KOPT-K1 (cell line): Measurements from ENCODE around the gene MELTF.

Experiments used
- H3K27ac ChIP-seq: fragments of 200-600 bp; sonication (generic); 2 replicates; pipeline ENCODE4 v1.5.1; 2016; ENCODE audit warnings: antibody characterized with exemption, mild to moderate bottlenecking, low read depth, low read length; ENCODE audit not compliant: poor library complexity, severe bottlenecking
- H3K36me3 ChIP-seq: fragments of 200-600 bp; sonication (generic); 2 replicates; pipeline ENCODE4 v1.5.1; 2017; ENCODE audit warnings: antibody characterized with exemption, mild to moderate bottlenecking, low read length, moderate library complexity; ENCODE audit not compliant: insufficient read depth
- H3K9me3 ChIP-seq: fragments of 200-600 bp; sonication (generic); 2 replicates; pipeline ENCODE4 v1.5.1; 2017; ENCODE audit warnings: antibody characterized with exemption, low read length, mild to moderate bottlenecking; ENCODE audit not compliant: insufficient read depth, poor library complexity, severe bottlenecking

Gene MELTF

DNA sequence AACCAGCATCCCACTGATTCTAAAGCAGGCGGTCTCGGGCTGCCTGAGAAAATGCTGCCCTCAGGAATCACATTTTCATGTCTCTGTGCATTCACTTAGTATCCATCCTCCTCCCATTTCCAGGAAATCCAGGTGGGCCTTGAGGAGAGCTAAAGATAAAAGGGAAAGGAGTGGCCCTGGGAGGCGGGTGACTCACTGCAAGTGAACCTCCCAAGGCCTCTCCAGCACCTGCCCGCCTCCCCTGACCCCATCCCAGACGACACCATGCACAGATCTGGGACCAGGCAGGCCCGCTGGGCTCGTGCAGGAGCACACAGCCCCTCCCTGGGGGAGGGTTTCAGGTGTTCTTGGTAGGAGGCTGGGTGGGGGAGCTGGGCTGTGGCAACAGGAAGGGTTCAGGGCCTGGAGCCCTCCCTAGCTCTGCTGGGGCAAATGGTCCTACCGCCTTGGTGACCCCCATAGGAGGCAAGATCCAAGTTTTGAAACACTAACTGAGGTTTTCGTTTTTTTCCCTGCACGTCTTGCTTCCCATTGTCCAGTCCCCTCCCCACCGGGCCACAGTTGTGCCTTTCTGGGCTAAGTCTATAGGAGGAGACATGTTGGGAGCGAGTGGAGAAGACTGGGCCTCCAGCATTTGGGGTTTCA is 22.2 kb downstream of the MELTF start:
- Histone ChIP-seq H3K36me3 (no peaks in the 10 kb centered on the region), H3K27ac (no peak overlapping the region), H3K9me3 (no peaks in the 10 kb centered on the region)

DNA sequence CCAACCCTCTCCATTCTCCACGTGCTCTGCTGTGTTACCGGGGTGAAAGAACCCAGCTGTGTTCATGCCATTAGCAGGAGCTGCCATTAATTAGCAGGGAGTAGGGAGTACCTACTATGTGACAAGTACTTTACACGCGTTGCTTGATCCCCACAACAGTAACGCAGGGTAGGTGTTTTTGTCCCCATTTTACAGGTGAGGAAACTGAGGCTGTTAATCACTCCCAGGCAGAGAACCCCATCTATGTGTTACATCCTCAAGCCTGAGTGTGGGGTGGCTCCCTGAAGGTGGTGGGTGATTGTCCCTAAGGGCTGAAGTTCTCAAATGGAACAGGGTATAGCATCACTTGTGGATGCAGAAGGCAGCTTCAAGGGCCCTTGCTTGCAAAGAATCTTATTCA is 22.8 kb downstream of the MELTF start:
- H3K27ac ChIP-seq, result no peak overlapping the region
- no peaks in the 10 kb centered on the region for H3K9me3 ChIP-seq
- no peaks in the 10 kb centered on the region for H3K36me3 ChIP-seq

DNA sequence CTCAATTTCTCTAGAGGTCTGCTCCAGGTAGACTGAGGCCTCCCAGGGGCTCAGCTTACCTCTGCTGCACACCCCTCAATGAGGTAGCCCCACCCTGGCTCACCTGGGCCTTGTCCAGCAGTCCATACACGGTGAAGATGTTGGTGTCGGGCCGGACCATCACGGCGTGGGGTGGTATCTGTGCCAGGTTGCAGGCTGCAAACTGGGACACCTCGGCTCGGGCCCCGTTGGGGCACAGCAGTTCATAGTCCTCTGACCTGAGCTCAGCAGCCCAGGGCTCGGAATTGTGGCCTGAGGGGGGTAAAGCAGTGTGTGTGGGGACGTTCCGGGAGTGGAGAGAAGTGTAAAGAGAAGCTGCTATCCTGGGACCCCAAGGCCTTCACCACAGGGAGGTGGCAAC is 23.2 kb downstream of the MELTF start:
- no peaks in the 10 kb centered on the region for H3K36me3 ChIP-seq
- H3K9me3 ChIP-seq, result no peaks in the 10 kb centered on the region
- no peak overlapping the region for H3K27ac ChIP-seq

DNA sequence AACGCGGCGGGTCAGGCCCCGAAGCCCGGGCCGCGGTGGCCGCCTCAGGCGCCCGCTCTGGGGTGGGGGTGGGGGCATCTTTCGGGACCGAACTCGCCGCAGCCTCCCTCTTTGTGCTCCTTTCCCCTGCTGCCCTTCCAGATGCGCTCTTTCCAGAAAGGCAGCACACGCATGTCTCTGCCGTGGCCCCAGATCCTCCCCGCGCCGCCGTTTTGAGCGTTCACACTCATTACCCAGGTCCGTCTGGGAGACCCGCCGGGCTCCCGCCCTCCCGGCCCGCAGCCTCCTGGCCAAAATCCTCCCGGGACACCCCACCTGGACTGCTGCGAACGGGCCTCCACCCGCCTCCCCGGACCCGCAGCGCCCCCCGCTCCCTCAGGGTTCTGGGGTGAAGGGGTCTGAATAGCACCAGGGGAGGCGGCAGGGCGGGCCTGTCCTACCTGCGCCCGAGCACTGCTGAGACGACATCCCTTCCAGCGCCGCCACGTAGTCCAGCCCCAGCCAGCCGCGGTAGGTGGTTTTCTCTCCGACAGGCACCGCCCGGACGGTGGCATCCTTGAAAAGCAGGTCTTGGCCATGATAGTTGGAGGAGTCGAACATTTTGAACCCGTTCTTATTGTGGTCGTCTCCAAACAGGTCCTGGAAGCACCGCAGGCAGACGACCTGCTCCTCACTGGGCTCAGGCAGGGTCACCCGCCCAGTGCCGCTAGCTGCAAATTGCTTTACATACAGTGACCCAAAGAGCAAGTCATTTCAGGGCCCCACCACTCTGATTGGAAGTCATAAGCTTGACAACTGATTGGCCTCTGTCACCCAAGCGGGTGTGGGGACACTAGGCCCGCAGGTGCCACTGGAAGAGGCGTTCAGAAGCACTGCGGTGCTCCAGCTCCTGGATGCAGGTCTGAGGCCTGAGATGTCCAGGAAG is 25.9 kb downstream of the MELTF start:
- no peaks in the 10 kb centered on the region for H3K36me3 ChIP-seq
- peak overlapping the region; percentile 52 for H3K27ac ChIP-seq
- no peaks in the 10 kb centered on the region for H3K9me3 ChIP-seq

DNA sequence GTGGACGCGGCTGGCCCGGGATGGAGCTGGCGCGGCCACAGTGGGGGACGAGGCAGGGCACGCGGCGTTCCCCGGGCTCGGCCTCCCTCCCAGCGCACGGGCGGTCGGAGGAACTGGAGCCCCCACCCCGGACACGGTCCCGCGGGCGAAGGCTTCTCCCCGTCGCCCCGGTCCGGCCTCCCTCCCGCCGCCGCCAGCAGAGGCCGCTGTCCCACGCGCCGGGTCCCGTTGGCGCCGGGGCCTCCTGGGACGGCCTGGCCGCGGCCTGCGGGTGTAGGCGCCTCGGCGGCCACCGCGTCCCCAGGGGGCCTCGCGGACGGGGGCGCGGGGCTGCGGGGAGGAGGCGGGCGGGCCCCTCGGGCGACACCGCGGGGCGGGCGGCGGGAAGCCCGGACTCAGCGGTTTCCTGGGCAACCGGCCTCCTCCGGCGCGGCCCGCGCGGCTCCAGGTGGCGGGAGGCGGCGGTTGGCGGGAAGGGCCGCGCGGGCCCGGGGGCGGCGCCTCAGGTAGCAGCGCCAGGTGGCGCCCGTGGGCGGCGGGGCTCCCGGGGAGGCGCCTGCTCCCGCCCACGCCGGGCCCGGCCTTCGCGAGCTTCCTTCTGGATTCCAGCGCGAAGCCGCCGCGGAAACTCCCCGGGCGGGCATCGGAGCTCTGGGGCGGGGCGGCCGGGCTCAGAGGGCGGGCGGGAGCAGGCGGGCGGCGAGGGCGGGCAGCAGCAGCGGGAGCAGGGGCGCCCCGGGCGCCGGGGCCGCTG is 26.7 kb downstream of the MELTF start:
- H3K27ac ChIP-seq, result peak overlapping the region; percentile 52
- no peaks in the 10 kb centered on the region for H3K36me3 ChIP-seq
- no peaks in the 10 kb centered on the region for H3K9me3 ChIP-seq

DNA sequence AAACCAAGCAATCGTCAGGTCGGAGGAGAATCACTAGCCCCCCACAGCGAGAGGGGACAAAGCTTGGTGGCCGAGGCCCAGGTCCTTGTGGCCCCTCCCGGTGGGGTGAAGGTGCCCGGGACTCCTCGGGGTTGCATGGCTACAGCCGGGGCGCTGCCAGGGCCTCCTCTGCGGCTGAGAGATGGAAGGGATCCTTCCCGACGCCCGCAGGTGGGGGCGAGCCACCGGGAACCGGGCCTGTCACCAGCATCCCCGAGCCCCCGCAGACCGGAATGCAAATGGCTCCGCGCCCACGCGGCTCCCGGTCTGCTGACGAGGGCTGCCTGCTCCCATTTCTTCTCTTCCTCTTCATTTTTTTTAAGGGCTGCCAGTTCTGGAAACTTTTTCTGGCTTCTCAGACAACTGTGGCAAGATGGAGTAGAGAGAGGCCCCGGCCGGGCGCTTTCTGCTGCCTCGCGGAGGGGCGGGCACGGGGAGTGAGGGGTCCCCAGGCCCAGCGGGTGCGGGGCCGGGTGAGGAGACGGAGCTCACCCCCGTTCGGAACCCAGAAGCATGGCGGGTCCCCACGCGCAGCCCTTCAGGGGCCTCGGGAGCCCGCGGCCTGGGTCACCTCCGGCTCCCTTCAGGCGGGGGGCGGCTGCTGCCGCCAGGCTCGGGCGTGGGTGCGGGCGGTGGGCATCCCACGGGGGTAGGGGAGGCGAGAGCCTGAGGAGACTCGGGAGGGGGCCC is 27.5 kb downstream of the MELTF start:
- Histone ChIP-seq H3K36me3 (no peaks in the 10 kb centered on the region), H3K27ac (no peak overlapping the region), H3K9me3 (no peaks in the 10 kb centered on the region)

DNA sequence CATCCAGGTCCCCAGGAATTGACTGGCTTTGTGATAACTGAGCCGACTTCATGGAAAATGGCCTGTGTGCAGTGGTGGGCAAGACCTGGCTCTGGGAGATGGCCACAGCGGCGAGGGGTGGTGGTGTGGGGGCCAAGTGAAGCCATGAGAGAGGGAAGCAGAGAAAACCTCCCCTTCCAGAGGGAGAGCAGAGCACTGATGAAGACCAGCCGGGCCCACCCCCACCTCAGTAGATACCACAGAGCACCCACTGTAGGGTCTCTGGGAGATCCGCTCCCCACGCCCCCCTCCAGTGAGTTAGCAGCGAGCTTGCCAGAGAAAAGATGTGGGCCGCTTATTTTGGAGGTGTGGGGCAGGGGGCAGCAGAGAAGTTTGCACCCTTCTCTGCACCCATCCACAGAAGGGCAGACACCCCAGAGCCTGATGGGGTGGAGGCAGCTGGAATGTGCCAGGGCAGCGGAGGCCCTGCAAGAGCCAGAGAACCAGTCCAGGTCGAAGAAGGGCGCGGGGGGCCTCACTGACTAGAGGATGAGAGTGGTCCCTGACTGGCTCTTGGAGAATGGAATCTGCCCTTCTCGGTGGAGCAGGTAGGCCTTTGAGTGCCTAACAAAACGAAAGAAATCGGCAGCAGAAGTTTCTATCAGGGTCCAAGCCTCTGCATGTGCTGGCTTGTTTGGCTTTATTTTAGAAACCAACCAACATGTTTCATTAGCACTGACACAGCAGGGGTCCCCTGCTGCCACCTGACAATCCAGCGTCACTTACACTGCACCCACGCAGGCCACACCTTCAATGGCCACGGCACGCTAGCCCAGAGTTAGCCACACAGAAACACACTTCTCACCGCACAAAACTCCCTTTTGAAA is 28.3 kb downstream of the MELTF start:
- Histone ChIP-seq H3K27ac (no peak overlapping the region), H3K36me3 (no peaks in the 10 kb centered on the region), H3K9me3 (no peaks in the 10 kb centered on the region)

DNA sequence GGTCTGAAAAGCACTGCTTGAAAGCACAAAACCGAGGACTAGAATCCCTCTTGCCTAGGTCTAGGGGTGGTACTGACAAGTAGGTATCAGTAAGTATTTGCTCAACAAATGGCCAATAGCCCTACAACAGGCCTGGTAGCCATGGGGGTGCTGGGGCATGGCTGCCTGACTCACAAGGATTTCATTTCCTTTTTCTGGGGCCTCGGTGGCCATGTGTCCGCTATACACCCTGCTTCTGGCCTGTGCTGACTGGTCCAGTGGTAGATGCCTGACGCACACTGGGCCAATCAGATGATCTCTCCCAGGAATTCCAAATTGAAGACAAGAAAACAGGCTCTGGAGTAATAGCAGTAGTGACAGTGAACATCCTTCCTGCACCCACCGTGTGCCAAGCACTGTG is 29.4 kb downstream of the MELTF start:
- H3K9me3 ChIP-seq, result no peaks in the 10 kb centered on the region
- H3K27ac ChIP-seq, result no peak overlapping the region
- H3K36me3 ChIP-seq, result no peaks in the 10 kb centered on the region

DNA sequence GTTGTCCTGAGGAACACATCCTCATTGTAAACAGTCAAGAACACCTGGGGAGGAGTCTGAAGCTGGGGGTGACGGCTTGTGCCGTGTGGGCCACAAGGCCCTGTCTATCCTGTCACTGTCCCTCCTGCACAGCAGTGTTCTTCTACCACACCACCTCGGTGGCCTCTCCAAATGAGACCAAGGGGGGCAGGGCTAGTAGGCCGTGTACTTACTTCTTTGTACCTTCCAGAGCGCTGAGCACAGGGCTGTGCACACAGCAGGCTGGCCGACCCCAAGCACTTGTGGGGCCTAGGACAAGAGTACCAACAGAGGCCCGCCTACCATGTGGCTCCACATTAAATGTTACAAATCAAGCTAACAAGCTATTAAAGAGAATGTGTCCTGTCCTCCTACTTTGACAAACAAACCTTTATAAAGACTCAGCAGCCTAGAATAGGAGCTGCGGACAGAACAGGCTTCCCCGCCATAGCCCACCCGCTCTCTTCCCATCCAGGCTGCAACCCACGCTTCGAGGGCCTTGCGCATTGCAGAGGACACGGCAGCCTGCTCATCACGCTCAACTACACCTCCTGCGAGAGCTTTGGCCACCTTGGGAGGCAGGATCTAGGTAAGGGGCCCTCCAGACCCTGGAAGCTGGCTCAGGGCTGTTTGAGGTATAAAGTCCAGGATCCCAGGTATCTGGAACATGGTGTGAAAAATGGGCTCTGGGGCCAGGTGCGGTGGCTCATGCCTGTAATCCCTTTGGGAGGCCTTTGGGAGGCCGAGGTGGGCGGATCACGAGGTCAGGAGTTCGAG is 30.5 kb downstream of the MELTF start:
- Histone ChIP-seq H3K27ac (no peak overlapping the region), H3K36me3 (no peaks in the 10 kb centered on the region), H3K9me3 (no peaks in the 10 kb centered on the region)

DNA sequence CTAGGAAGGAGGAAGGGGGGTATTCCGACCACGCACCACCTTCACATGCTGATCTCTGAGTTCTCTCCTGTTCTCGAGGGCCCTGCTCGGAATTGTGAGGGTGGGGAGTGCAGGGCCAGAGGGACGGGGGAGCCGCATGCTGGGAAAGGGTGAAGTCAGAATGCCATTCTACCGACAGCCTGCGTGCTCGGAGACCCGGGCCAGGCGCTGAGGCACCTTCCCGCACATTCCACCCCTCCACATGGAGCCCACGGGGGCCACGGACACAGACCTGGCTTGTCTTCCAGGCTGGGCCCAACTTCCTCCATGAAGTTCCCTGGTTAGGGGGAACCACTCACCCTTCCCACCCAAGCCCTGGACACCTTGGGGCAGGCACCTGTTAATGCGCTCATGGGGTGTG is 32.3 kb downstream of the MELTF start:
- H3K36me3 ChIP-seq, result no peaks in the 10 kb centered on the region
- no peak overlapping the region for H3K27ac ChIP-seq

DNA sequence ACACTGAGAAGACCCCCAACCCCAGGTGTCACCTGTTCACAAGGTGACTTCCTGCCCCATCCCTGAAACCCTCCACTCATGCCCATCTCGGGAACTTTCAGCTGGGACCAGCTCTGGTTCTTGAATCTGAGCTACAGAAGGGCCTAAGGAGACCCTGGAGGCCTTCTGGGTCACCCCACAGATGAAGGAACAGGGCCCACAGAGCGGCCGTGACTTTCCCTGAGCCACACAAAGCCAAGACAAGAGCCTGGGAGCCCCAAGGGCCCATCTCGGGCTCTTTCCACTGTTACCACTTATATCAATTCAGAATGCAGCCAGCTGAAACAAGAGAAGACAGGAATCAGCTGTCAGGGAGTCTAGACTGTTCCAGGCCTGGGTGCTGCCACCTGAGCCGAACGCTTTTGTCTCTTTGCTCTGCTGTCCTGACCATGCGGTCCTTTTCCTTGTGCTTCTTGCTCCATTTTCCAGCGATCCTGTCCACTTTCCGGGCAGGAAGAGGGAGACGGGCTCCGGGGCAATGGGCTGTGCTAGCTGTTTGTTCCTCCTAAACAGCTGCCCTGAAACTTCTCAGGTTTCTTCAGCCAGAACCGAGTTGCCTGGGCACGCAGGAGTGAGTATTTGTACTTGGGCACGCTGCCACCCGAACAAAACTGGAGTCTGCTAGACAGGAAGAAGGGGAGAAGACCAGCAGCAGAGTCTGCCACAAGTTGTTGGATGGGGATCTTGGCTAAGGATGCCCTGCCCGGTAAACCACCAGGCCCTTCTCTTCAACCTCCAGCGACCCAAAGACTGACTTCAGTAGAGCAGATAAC is 33.0 kb downstream of the MELTF start:
- H3K9me3 ChIP-seq, result no peaks in the 10 kb centered on the region
- no peaks in the 10 kb centered on the region for H3K36me3 ChIP-seq
- peak overlapping the region; percentile 54 for H3K27ac ChIP-seq

More for the DNA sequence above, 32.3 kb downstream of the MELTF start:
- no peaks in the 10 kb centered on the region for H3K9me3 ChIP-seq

DNA sequence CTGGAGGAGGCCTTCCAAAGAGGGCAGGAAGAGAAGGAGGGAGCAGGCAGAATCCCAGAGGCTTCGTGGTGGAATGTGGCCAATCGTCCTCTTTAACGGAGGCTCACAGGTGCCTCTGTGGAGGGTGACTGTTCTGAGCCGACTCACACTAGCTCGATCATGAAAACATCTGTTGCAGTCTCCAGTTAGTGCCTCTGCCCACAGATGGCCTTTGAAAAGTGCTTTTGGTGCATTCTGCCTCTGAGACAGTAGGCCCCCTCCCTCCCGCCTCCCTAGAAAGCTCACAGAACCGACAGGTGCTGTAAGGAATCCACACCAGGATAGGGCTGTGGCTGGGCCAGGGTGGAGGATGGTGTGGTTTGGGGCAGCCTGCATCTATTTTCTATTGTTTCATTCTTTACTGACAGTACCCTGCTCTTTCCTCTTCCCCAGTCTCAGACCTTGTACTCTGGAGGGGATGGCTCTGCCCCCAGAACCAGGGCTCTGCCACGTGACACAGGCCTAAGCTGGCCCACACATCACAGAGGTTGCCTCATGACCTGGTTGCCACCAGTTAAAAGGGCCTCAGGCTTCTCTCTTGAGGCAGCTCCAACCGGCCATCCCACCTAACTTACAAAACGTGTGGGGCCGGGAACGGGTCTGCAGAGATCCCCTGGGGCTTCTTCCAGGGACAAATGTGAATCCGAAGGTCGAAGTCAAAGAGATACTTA is 33.8 kb downstream of the MELTF start:
- peak overlapping the region; percentile 54 for H3K27ac ChIP-seq
- no peaks in the 10 kb centered on the region for H3K9me3 ChIP-seq
- H3K36me3 ChIP-seq, result no peaks in the 10 kb centered on the region
